Hepatocyte (in vitro differentiated cells): Measurements from ENCODE around the gene CABLES2.

Experiments
- EZH2 ChIP-seq: fragments of 200-600 bp; sonication (generic); IDR thresholded peaks from 2 replicates; pipeline ENCODE4 v1.6.1; 2016; ENCODE audit warnings: antibody characterized with exemption, mild to moderate bottlenecking, borderline replicate concordance
- EZH2phosphoT487 ChIP-seq: fragments of 200-600 bp; sonication (generic); IDR thresholded peaks from one replicate; pipeline ENCODE4 v1.6.1; 2018; ENCODE audit warnings: antibody characterized with exemption, mild to moderate bottlenecking, low read depth, moderate library complexity; ENCODE audit not compliant: unreplicated experiment, severe bottlenecking
- TF ChIP-seq, protein P1 (sequence below): fragments of 200-600 bp; sonication (generic); IDR thresholded peaks from 2 replicates; pipeline ENCODE4 v1.5.1; 2016; ENCODE audit warnings: antibody characterized with exemption, mild to moderate bottlenecking; ENCODE audit not compliant: poor library complexity

DNA sequence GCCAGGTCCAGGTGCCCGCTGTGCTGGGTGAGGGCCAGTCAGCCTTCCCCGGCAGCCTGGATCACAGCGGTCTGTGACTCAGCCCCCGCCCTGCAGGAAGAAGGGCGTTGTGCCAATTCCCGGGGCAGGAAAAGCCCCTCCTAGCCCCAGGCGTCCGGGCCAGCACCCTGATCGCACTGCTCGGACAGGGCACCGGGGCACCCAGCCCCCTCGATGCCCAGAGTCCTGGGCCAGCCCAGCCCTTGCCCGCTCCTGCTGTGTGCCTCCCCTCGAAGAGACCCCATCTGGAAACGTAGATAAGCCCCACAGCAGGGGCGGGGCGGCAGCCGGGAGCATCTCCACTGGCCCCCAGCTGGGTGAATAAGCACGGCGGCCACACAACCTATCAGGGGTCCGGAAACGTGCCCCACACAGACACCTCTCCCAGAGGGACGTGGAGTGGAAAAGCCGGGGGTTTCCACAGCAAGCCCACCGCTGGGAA, 49.9 kb downstream of the CABLES2 start:
- TF ChIP-seq, protein P1, sequence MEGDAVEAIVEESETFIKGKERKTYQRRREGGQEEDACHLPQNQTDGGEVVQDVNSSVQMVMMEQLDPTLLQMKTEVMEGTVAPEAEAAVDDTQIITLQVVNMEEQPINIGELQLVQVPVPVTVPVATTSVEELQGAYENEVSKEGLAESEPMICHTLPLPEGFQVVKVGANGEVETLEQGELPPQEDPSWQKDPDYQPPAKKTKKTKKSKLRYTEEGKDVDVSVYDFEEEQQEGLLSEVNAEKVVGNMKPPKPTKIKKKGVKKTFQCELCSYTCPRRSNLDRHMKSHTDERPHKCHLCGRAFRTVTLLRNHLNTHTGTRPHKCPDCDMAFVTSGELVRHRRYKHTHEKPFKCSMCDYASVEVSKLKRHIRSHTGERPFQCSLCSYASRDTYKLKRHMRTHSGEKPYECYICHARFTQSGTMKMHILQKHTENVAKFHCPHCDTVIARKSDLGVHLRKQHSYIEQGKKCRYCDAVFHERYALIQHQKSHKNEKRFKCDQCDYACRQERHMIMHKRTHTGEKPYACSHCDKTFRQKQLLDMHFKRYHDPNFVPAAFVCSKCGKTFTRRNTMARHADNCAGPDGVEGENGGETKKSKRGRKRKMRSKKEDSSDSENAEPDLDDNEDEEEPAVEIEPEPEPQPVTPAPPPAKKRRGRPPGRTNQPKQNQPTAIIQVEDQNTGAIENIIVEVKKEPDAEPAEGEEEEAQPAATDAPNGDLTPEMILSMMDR: no peak
- no peak for TF ChIP-seq EZH2
- no peak for TF ChIP-seq EZH2phosphoT487
